Measurements from ENCODE around the gene ACTR2. TPM values are rescaled to one million over a fixed set of nuclear protein-coding genes. Genes with fewer than 3 reads are reported as not detected.

ACTR2 gene
- total and polyA plus RNA-seq, 4 donors, result 54.3 to 215 (median 147) TPM

DNA sequence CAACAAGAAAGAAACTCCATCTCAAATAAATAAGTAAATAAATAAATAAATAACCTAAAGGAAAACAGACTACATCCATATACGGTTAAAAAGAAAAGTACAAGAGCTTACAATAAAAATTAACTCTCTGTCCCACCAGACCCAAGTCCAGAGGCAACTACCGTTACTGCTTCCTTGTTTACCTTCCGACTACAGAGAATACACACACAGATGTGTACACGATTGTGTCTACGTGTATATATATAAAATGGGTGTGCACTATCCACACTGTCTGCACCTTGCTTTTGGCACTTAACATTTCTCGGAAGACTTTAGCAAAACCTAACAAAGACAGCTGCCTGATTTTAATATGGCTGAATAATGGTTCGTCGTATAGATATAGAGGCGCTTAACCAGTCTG, 69.9 kb downstream of the ACTR2 start:
- 93 to 94% methylated on average over 9 of the region's 9 CpGs for WGBS, 2 donors
- Histone ChIP-seq H3K9me3 (ENCODE audit: control insufficient read depth in 4 of 4, insufficient read depth in 3 of 4, low read length in 3 of 4) (no peaks in the 10 kb centered on the region), H3K27me3 (ENCODE audit: control insufficient read depth in 3 of 3, insufficient read depth in 3 of 3, low read length in 2 of 3) (no peaks in the 10 kb centered on the region), H3K9ac (ENCODE audit: insufficient read depth in 1 of 2, low read length in 2 of 2) (no peak overlapping the region), H3K4me3 (no peak overlapping the region), H3K27ac (ENCODE audit: low read depth in 1 of 2, low read length in 1 of 2) (no peak overlapping the region), H3K4me1 (ENCODE audit: control insufficient read depth in 5 of 5, insufficient read depth in 5 of 5, low read length in 5 of 5) (peaks cover 7 to 36% (median 19%) of the 10 kb centered on the region in 5 donors), H3K36me3 (ENCODE audit: control insufficient read depth in 4 of 4, insufficient read depth in 4 of 4, low read length in 4 of 4) (no peaks in the 10 kb centered on the region)
- TF ChIP-seq, protein P1, sequence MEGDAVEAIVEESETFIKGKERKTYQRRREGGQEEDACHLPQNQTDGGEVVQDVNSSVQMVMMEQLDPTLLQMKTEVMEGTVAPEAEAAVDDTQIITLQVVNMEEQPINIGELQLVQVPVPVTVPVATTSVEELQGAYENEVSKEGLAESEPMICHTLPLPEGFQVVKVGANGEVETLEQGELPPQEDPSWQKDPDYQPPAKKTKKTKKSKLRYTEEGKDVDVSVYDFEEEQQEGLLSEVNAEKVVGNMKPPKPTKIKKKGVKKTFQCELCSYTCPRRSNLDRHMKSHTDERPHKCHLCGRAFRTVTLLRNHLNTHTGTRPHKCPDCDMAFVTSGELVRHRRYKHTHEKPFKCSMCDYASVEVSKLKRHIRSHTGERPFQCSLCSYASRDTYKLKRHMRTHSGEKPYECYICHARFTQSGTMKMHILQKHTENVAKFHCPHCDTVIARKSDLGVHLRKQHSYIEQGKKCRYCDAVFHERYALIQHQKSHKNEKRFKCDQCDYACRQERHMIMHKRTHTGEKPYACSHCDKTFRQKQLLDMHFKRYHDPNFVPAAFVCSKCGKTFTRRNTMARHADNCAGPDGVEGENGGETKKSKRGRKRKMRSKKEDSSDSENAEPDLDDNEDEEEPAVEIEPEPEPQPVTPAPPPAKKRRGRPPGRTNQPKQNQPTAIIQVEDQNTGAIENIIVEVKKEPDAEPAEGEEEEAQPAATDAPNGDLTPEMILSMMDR (IDR thresholded peaks at IDR 0.05; ENCODE audit: control extremely low read depth, extremely low read depth), result no peak
- ATAC-seq (ENCODE audit: insufficient read depth, low FRiP score) (no peak), DNase-seq (no peak)

DNA sequence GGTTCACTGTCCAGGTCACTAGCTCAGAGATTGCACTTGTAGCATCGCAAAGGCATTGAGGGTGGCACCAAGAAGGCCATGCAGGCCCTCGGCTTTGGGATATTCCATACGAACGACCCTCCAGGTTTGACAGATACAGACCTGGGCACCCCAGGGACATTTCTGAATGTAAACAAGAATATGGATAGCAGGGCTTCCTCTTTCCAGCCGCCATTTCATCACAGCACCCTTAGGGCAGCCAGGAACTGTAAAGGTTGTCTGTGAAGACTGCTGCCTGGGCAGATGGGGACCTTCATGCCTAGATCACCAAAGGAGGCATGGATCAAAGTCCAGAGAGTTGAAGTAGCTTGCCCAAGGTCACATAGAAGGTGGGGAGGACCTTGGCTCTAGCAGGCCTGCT, 70.5 kb downstream of the ACTR2 start:
- Histone ChIP-seq H3K4me3 (no peak overlapping the region), H3K9me3 (ENCODE audit: control insufficient read depth in 4 of 4, insufficient read depth in 3 of 4, low read length in 3 of 4) (no peaks in the 10 kb centered on the region), H3K9ac (ENCODE audit: insufficient read depth in 1 of 2, low read length in 2 of 2) (no peak overlapping the region), H3K4me1 (ENCODE audit: control insufficient read depth in 5 of 5, insufficient read depth in 5 of 5, low read length in 5 of 5) (peaks cover 7 to 31% (median 19%) of the 10 kb centered on the region in 5 donors), H3K27me3 (ENCODE audit: control insufficient read depth in 3 of 3, insufficient read depth in 3 of 3, low read length in 2 of 3) (no peaks in the 10 kb centered on the region), H3K36me3 (ENCODE audit: control insufficient read depth in 4 of 4, insufficient read depth in 4 of 4, low read length in 4 of 4) (no peaks in the 10 kb centered on the region), H3K27ac (ENCODE audit: low read depth in 1 of 2, low read length in 1 of 2) (no peak overlapping the region)
- TF ChIP-seq, protein P1 (IDR thresholded peaks at IDR 0.05; ENCODE audit: control extremely low read depth, extremely low read depth), result no peak
- DNase-seq, result no peak
- ATAC-seq (ENCODE audit: insufficient read depth, low FRiP score), result no peak
- WGBS, 2 donors, result 85 to 89% methylated on average over 5 of the region's 5 CpGs

DNA sequence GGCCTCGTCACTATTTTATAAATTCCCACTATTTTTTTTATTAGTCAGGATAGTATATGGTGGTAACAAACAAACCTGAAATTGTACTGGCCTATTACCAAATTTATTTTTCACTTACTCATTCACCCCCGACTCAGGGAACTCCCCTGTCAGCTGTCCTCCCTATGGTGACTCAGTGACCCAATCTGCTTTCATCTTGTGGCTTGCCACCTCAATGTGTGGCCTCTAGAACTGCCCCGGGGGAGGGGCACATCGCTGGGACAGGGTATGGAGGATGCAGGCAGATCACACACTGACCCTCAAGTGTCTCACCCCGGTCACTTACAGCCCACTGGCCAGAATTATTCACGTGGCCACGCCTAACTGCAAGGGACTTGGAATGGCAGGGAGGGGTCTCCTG, 71.6 kb downstream of the ACTR2 start:
- TF ChIP-seq, protein P1 (IDR thresholded peaks at IDR 0.05; ENCODE audit: control extremely low read depth, extremely low read depth), result no peak
- peak overlapping the region in 1 of 2 donors; percentile 79 for H3K27ac ChIP-seq (ENCODE audit: low read depth in 1 of 2, low read length in 1 of 2)
- no peaks in the 10 kb centered on the region for H3K9me3 ChIP-seq (ENCODE audit: control insufficient read depth in 4 of 4, insufficient read depth in 3 of 4, low read length in 3 of 4)
- DNase-seq, result no peak
- H3K4me1 ChIP-seq (ENCODE audit: control insufficient read depth in 5 of 5, insufficient read depth in 5 of 5, low read length in 5 of 5), result peaks cover 7 to 31% (median 19%) of the 10 kb centered on the region in 5 donors
- no peak for ATAC-seq (ENCODE audit: insufficient read depth, low FRiP score)
- no peaks in the 10 kb centered on the region for H3K36me3 ChIP-seq (ENCODE audit: control insufficient read depth in 4 of 4, insufficient read depth in 4 of 4, low read length in 4 of 4)
- no peak overlapping the region for H3K9ac ChIP-seq (ENCODE audit: insufficient read depth in 1 of 2, low read length in 2 of 2)
- 76 to 82% methylated on average over 7 of the region's 7 CpGs for WGBS, 2 donors
- no peak overlapping the region for H3K4me3 ChIP-seq
- no peaks in the 10 kb centered on the region for H3K27me3 ChIP-seq (ENCODE audit: control insufficient read depth in 3 of 3, insufficient read depth in 3 of 3, low read length in 2 of 3)

DNA sequence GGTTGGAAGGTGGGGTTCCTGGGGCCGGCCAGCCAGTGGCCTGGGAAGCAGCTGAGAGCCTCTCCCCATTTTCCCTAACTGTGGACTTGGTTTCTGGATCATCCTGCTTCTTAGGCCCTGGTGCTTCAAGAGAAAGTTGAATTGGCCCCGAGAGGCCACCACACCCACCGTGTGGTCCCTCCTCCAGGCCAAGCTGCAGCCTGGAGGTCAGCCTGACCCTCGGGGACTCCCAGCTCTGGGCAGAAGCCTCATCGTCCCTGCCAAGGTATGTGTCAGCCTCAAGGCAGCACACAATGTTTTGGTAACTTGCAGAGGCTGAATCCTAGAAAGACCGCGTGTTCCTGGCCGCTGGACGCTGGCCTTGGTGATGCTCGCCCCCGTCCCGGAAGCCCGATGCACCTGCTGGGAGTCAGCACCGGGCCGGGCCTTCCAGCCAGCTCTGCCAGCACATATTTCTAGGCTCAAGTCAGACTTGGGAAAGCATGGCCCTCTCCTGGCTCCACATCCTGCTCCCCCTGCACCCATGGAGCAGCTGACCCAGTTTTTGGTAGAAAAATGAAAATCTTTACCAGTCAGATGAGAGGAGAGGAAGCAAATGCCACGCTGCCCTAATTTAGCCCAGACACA, 72.6 kb downstream of the ACTR2 start:
- H3K36me3 ChIP-seq (ENCODE audit: control insufficient read depth in 4 of 4, insufficient read depth in 4 of 4, low read length in 4 of 4), result no peaks in the 10 kb centered on the region
- peak overlapping the region in 1 of 2 donors; percentile 32 for H3K9ac ChIP-seq (ENCODE audit: insufficient read depth in 1 of 2, low read length in 2 of 2)
- TF ChIP-seq, protein P1 (IDR thresholded peaks at IDR 0.05; ENCODE audit: control extremely low read depth, extremely low read depth), result no peak
- peaks cover 7 to 31% (median 19%) of the 10 kb centered on the region in 5 donors for H3K4me1 ChIP-seq (ENCODE audit: control insufficient read depth in 5 of 5, insufficient read depth in 5 of 5, low read length in 5 of 5)
- DNase-seq (peak in 1 of 3 donors; percentile 27), ATAC-seq (ENCODE audit: insufficient read depth, low FRiP score) (peak; percentile 27)
- WGBS, 2 donors, result 54 to 67% methylated on average over 16 of the region's 16 CpGs
- H3K9me3 ChIP-seq (ENCODE audit: control insufficient read depth in 4 of 4, insufficient read depth in 3 of 4, low read length in 3 of 4), result no peaks in the 10 kb centered on the region
- H3K27me3 ChIP-seq (ENCODE audit: control insufficient read depth in 3 of 3, insufficient read depth in 3 of 3, low read length in 2 of 3), result no peaks in the 10 kb centered on the region
- no peak overlapping the region for H3K4me3 ChIP-seq
- peak overlapping the region in 1 of 2 donors; percentile 60 for H3K27ac ChIP-seq (ENCODE audit: low read depth in 1 of 2, low read length in 1 of 2)

All from lung (tissue), 12 donors.